SK-N-SH (cell line): Measurements from ENCODE around the gene TBX15. TPM values are rescaled to one million over a fixed set of nuclear protein-coding genes. Genes with fewer than 3 reads are reported as not detected.

Experiments used
- CTCF ChIA-PET: fragments of 300-600, 350-600 bp; formaldehyde crosslinking; extraction: SDS; loops from one replicate; lab custom pipeline; 2021; lab: Yijun Ruan, JAX
- POLR2A ChIA-PET: fragments of 350-600 bp; sonication (Branson Sonifier 250); formaldehyde crosslinking; extraction: SDS; loops from one replicate; lab custom pipeline; 2020; ENCODE audit warnings: antibody characterized with exemption, inconsistent platforms; lab: Yijun Ruan, JAX
- DNase-seq: peaks from one replicate; pipeline ENCODE4 v3.0.0; 2012
- H2AFZ ChIP-seq: fragments of 200-600 bp; sonication (generic); 2 replicates; pipeline ENCODE4 v1.8.1; 2016; ENCODE audit warnings: antibody characterized with exemption, mild to moderate bottlenecking, low read depth
- H3F3A ChIP-seq: fragments of 200-600 bp; sonication (generic); replicated peaks from 2 replicates; pipeline ENCODE3; 2016; ENCODE audit warnings: antibody characterized with exemption, mild to moderate bottlenecking; ENCODE audit not compliant: insufficient read depth
- H3K27ac ChIP-seq, 2 experiments: fragments of 200-500 bp in 1 of 2; fragments of 200-600 bp in 1 of 2; sonication (Bioruptor generic) in 1 of 2; sonication (generic), shearing (Covaris generic) in 1 of 2; 2 replicates each; pipeline versions ENCODE4 v1.5.1 to v1.6.1; 2014 to 2016; ENCODE audit warnings: low read depth in 2 of 2, inconsistent platforms in 1 of 2, low read length in 1 of 2, mild to moderate bottlenecking in 1 of 2, mixed read lengths in 1 of 2
- H3K27me3 ChIP-seq: fragments of 200-600 bp; sonication (generic), shearing (Covaris generic); 2 replicates; pipeline ENCODE4 v1.6.1; 2016; ENCODE audit warnings: mixed run types; ENCODE audit not compliant: insufficient read depth
- H3K36me3 ChIP-seq, 2 experiments: fragments of 200-500 bp in 1 of 2; fragments of 200-600 bp in 1 of 2; sonication (Bioruptor generic) in 1 of 2; sonication (generic) in 1 of 2; replicated peaks in 1 of 2; 2 replicates each; pipeline versions ENCODE3 to v1.5.1; 2014 to 2016; ENCODE audit warnings: low read length in 1 of 2, mild to moderate bottlenecking in 1 of 2; ENCODE audit not compliant: insufficient read depth in 2 of 2, control insufficient read depth in 1 of 2
- H3K4me1 ChIP-seq, 2 experiments: fragments of 200-500 bp in 1 of 2; fragments of 200-600 bp in 1 of 2; sonication (Bioruptor generic) in 1 of 2; sonication (generic), shearing (Covaris generic) in 1 of 2; 2 replicates each; pipeline versions ENCODE4 v1.5.1 to v1.6.1; 2014 to 2016; ENCODE audit warnings: low read depth in 1 of 2, low read length in 1 of 2, mixed run types in 1 of 2; ENCODE audit not compliant: insufficient read depth in 2 of 2, control insufficient read depth in 1 of 2
- H3K4me2 ChIP-seq: fragments of 200-600 bp; sonication (generic), shearing (Covaris generic); 2 replicates; pipeline ENCODE4 v1.6.1; 2017; ENCODE audit warnings: mixed run types
- H3K4me3 ChIP-seq, 2 experiments: fragments of 200-500 bp in 1 of 2; fragments of 200-600 bp in 1 of 2; sonication (Bioruptor generic) in 1 of 2; sonication (generic), shearing (Covaris generic) in 1 of 2; 2 replicates each; pipeline versions ENCODE4 v1.5.1 to v1.8.1; 2014 to 2016; ENCODE audit warnings: low read depth in 2 of 2, inconsistent platforms in 1 of 2, low read length in 1 of 2, mild to moderate bottlenecking in 1 of 2, mixed read lengths in 1 of 2, moderate library complexity in 1 of 2
- H3K79me2 ChIP-seq: fragments of 200-600 bp; sonication (generic); 2 replicates; pipeline ENCODE4 v1.8.1; 2017; ENCODE audit warnings: mild to moderate bottlenecking; ENCODE audit not compliant: insufficient read depth
- H3K9ac ChIP-seq: fragments of 200-600 bp; sonication (generic); 2 replicates; pipeline ENCODE4 v1.6.1; 2017; ENCODE audit warnings: mixed run types
- H3K9me2 ChIP-seq: fragments of 200-600 bp; sonication (generic); 2 replicates; pipeline ENCODE4 v1.6.1; 2017; ENCODE audit warnings: mixed run types
- H3K9me3 ChIP-seq: fragments of 200-600 bp; sonication (generic); 2 replicates; pipeline ENCODE4 v1.6.1; 2017; ENCODE audit warnings: mixed run types, mild to moderate bottlenecking, moderate library complexity
- H4K20me1 ChIP-seq: fragments of 200-600 bp; sonication (generic); 2 replicates; pipeline ENCODE4 v1.6.1; 2017; ENCODE audit warnings: mild to moderate bottlenecking, mixed run types; ENCODE audit not compliant: insufficient read depth
- EZH2phosphoT487 ChIP-seq: fragments of 200-600 bp; sonication (generic); IDR thresholded peaks from 2 replicates; pipeline ENCODE4 v1.6.1; 2017; ENCODE audit warnings: low read depth, mixed run types, mild to moderate bottlenecking, antibody characterized with exemption, moderate library complexity, borderline replicate concordance
- FOXJ3 ChIP-seq: sonication (generic); formaldehyde crosslinking; IDR thresholded peaks from 2 replicates; pipeline ENCODE4 v1.5.1; 2020; ENCODE audit warnings: mild to moderate bottlenecking, missing genetic modification reagents
- FOXM1 ChIP-seq: IDR thresholded peaks from 2 replicates; pipeline ENCODE4 v1.4.0; 2012; ENCODE audit warnings: low read depth, mild to moderate bottlenecking
- MXI1 ChIP-seq: IDR thresholded peaks from 2 replicates; pipeline ENCODE4 v1.6.1; 2012; ENCODE audit warnings: mild to moderate bottlenecking, low read depth, low read length, improper control_type of control experiment
- NFIC ChIP-seq: IDR thresholded peaks from 2 replicates; pipeline ENCODE4 v1.4.0; 2012; ENCODE audit warnings: borderline replicate concordance
- NRF1 ChIP-seq: IDR thresholded peaks from 2 replicates; pipeline ENCODE4 v1.6.1; 2012; ENCODE audit warnings: low read depth, mild to moderate bottlenecking, low read length
- RFX5 ChIP-seq: IDR thresholded peaks from 2 replicates; pipeline ENCODE4 v1.6.1; 2012; ENCODE audit warnings: mild to moderate bottlenecking, improper control_type of control experiment, low read length
- RXRA ChIP-seq: IDR thresholded peaks from 2 replicates; pipeline ENCODE4 v1.4.0; 2012; ENCODE audit warnings: low read depth, mild to moderate bottlenecking, borderline replicate concordance
- SIN3A ChIP-seq: IDR thresholded peaks from 2 replicates; pipeline ENCODE4 v1.6.1; 2012; ENCODE audit warnings: low read depth, mild to moderate bottlenecking, low read length, moderate library complexity, borderline replicate concordance
- TEAD4 ChIP-seq: IDR thresholded peaks from 2 replicates; pipeline ENCODE4 v1.4.0; 2012; ENCODE audit warnings: mild to moderate bottlenecking, borderline replicate concordance; ENCODE audit not compliant: insufficient read depth
- WGBS: methylation state at CpG from one replicate; pipeline ENCODE4 v1.1.6; 2017; ENCODE audit warnings: low lambda C conversion rate; 5-methylcytosine and 5-hydroxymethylcytosine counted together
- polyA plus RNA-seq, 3 experiments: library from polyadenylated mRNA; depleted of rRNA; stranded (reverse); fragments of >200 nt; gene quantifications; 2 replicates each; pipeline ENCODE4 v1.2.3, GENCODE V29; 2012
- TF ChIP-seq, protein P1 (sequence below): fragments of 150-350 bp; IDR thresholded peaks from 2 replicates; pipeline ENCODE4 v1.6.1; 2016; ENCODE audit warnings: mild to moderate bottlenecking, low read depth, low read length
- TF ChIP-seq, protein P2 (sequence below): IDR thresholded peaks from 2 replicates; pipeline ENCODE4 v1.6.1; 2012; ENCODE audit warnings: mild to moderate bottlenecking, low read depth, low read length, moderate library complexity
- TF ChIP-seq, protein P3 (sequence below): IDR thresholded peaks from 2 replicates; pipeline ENCODE4 v1.4.0; 2012; ENCODE audit warnings: low read depth
- TF ChIP-seq, protein P4 (sequence below): IDR thresholded peaks from 2 replicates; pipeline ENCODE4; 2012

TBX15 gene
- polyA plus RNA-seq, 1 of the 3 experiments (the other 2 are of a cell fraction), result 0.02 TPM

DNA sequence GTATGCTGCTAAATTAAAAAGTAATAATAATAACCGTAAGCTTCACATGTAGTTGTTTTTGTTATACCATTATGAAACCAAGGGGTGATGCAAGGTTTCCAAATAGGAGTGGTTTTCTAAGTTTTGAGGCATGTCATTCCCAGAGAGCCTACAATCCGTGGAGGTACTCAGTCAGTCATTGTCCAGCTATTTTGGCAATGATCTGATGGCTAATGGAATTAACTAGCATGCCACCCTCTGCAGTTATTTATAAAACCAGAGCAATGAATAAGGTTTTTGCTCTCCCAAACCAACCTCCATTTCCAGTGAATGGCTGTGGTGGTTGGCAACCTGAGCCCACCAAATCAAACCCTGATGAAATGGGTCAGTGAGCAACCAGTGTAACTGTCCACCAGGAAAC lies 106.4 kb downstream of the TBX15 start:
- TF ChIP-seq FOXM1 (no peak), TEAD4 (no peak), EZH2phosphoT487 (no peak), RXRA (no peak), NRF1 (no peak), SIN3A (no peak), RFX5 (no peak), NFIC (no peak), FOXJ3 (no peak), MXI1 (no peak)
- TF ChIP-seq, protein P1, sequence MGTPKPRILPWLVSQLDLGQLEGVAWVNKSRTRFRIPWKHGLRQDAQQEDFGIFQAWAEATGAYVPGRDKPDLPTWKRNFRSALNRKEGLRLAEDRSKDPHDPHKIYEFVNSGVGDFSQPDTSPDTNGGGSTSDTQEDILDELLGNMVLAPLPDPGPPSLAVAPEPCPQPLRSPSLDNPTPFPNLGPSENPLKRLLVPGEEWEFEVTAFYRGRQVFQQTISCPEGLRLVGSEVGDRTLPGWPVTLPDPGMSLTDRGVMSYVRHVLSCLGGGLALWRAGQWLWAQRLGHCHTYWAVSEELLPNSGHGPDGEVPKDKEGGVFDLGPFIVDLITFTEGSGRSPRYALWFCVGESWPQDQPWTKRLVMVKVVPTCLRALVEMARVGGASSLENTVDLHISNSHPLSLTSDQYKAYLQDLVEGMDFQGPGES, result no peak
- TF ChIP-seq, protein P2, sequence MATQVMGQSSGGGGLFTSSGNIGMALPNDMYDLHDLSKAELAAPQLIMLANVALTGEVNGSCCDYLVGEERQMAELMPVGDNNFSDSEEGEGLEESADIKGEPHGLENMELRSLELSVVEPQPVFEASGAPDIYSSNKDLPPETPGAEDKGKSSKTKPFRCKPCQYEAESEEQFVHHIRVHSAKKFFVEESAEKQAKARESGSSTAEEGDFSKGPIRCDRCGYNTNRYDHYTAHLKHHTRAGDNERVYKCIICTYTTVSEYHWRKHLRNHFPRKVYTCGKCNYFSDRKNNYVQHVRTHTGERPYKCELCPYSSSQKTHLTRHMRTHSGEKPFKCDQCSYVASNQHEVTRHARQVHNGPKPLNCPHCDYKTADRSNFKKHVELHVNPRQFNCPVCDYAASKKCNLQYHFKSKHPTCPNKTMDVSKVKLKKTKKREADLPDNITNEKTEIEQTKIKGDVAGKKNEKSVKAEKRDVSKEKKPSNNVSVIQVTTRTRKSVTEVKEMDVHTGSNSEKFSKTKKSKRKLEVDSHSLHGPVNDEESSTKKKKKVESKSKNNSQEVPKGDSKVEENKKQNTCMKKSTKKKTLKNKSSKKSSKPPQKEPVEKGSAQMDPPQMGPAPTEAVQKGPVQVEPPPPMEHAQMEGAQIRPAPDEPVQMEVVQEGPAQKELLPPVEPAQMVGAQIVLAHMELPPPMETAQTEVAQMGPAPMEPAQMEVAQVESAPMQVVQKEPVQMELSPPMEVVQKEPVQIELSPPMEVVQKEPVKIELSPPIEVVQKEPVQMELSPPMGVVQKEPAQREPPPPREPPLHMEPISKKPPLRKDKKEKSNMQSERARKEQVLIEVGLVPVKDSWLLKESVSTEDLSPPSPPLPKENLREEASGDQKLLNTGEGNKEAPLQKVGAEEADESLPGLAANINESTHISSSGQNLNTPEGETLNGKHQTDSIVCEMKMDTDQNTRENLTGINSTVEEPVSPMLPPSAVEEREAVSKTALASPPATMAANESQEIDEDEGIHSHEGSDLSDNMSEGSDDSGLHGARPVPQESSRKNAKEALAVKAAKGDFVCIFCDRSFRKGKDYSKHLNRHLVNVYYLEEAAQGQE, result no peak
- TF ChIP-seq, protein P3, sequence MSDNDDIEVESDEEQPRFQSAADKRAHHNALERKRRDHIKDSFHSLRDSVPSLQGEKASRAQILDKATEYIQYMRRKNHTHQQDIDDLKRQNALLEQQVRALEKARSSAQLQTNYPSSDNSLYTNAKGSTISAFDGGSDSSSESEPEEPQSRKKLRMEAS, result no peak
- TF ChIP-seq, protein P4, sequence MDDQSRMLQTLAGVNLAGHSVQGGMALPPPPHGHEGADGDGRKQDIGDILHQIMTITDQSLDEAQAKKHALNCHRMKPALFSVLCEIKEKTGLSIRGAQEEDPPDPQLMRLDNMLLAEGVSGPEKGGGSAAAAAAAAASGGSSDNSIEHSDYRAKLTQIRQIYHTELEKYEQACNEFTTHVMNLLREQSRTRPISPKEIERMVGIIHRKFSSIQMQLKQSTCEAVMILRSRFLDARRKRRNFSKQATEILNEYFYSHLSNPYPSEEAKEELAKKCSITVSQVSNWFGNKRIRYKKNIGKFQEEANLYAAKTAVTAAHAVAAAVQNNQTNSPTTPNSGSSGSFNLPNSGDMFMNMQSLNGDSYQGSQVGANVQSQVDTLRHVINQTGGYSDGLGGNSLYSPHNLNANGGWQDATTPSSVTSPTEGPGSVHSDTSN, result no peak
- Histone ChIP-seq H3K27me3 (no peaks in the 10 kb centered on the region), H3K9ac (no peak overlapping the region), H3K9me3 (no peaks in the 10 kb centered on the region), H3K4me2 (no peak overlapping the region), H4K20me1 (no peaks in the 10 kb centered on the region), H2AFZ (no peak overlapping the region), H3K79me2 (no peaks in the 10 kb centered on the region), H3K36me3 (no peaks in the 10 kb centered on the region), H3F3A (no peaks in the 10 kb centered on the region), H3K4me3 (no peak overlapping the region), H3K4me1 (no peaks in the 10 kb centered on the region), H3K27ac (no peak overlapping the region), H3K9me2 (no peaks in the 10 kb centered on the region)
- ChIA-PET CTCF (no interaction called here), POLR2A (no interaction called here)
- no peak for DNase-seq
- WGBS, result 4% methylated on average over 2 of the region's 2 CpGs
